Keratinocyte (primary cell): ENCODE data around the gene FAM219B. TPM values are rescaled to one million over a fixed set of nuclear protein-coding genes. Genes with fewer than 3 reads are reported as not detected.
A peak's percentile ranks its signal among the peaks of the same experiment; 100 is the strongest.

Experiments
- DNase-seq: peaks from one replicate; pipeline ENCODE4 v3.0.0-alpha.2; 2011; ENCODE audit warnings: low read depth, missing footprints, low spot score
- FAIRE-seq: peaks from 2 replicates; lab custom pipeline; 2011; peaks lifted over from hg19 to GRCh38; lab: Jason Lieb, UNC
- H2AFZ ChIP-seq: 2 replicates; pipeline ENCODE4 v1.6.0; 2012; ENCODE audit warnings: low read length, control low read depth, inconsistent platforms; ENCODE audit not compliant: control insufficient read depth
- H3K27ac ChIP-seq: 2 replicates; pipeline ENCODE4 v1.5.1; 2011; ENCODE audit warnings: low read length; ENCODE audit not compliant: control insufficient read depth, insufficient read depth
- H3K27me3 ChIP-seq: 3 replicates; pipeline ENCODE4 v1.6.0; 2011; ENCODE audit warnings: low read length; ENCODE audit not compliant: control insufficient read depth, insufficient read depth; ENCODE audit errors: extremely low read depth
- H3K36me3 ChIP-seq, 2 experiments: 2 replicates in 1 of 2; 3 replicates in 1 of 2; pipeline ENCODE4 v1.5.1; 2011; ENCODE audit warnings: low read length in 2 of 2, mild to moderate bottlenecking in 1 of 2; ENCODE audit not compliant: control insufficient read depth in 2 of 2, insufficient read depth in 2 of 2; ENCODE audit errors: extremely low read depth in 1 of 2
- H3K4me1 ChIP-seq: 3 replicates; pipeline ENCODE4 v1.5.1; 2011; ENCODE audit warnings: low read length; ENCODE audit not compliant: control insufficient read depth, insufficient read depth; ENCODE audit errors: extremely low read depth
- H3K4me2 ChIP-seq: 3 replicates; pipeline ENCODE4 v1.6.0; 2011; ENCODE audit warnings: low read depth, low read length; ENCODE audit not compliant: control insufficient read depth, insufficient read depth; ENCODE audit errors: extremely low read depth
- H3K4me3 ChIP-seq, 3 experiments: fragments of 200-600 bp in 1 of 3; sonication (generic) in 1 of 3; 2 replicates in 2 of 3; 3 replicates in 1 of 3; pipeline ENCODE4 v1.5.1; 2011 to 2016; ENCODE audit warnings: low read length in 3 of 3, mild to moderate bottlenecking in 3 of 3, control low read depth in 2 of 3, inconsistent platforms in 1 of 3, low read depth in 1 of 3, mixed read lengths in 1 of 3, mixed run types in 1 of 3, moderate library complexity in 1 of 3; ENCODE audit not compliant: control insufficient read depth in 2 of 3, insufficient read depth in 2 of 3; ENCODE audit errors: extremely low read depth in 1 of 3
- H3K79me2 ChIP-seq: 2 replicates; pipeline ENCODE4 v1.6.0; 2012; ENCODE audit warnings: low read length; ENCODE audit not compliant: control insufficient read depth, insufficient read depth
- H3K9ac ChIP-seq: 3 replicates; pipeline ENCODE4 v1.6.0; 2011; ENCODE audit warnings: low read length; ENCODE audit not compliant: control insufficient read depth, insufficient read depth; ENCODE audit errors: extremely low read depth
- H3K9me1 ChIP-seq: 3 replicates; pipeline ENCODE4 v1.6.0; 2011; ENCODE audit warnings: low read length; ENCODE audit not compliant: control insufficient read depth, insufficient read depth; ENCODE audit errors: extremely low read depth
- H3K9me3 ChIP-seq: 2 replicates; pipeline ENCODE4 v1.5.1; 2012; ENCODE audit warnings: low read depth, low read length; ENCODE audit not compliant: control insufficient read depth
- H4K20me1 ChIP-seq: 3 replicates; pipeline ENCODE4 v1.6.0; 2011; ENCODE audit warnings: low read length; ENCODE audit not compliant: control insufficient read depth, insufficient read depth; ENCODE audit errors: extremely low read depth
- CTCF ChIP-seq, 3 experiments: IDR thresholded peaks in 1 of 3; conservative IDR thresholded peaks in 1 of 3; optimal IDR thresholded peaks in 1 of 3; 2 replicates in 2 of 3; 3 replicates in 1 of 3; pipeline versions ENCODE3 to v1.5.1; 2011; ENCODE audit warnings: low read length in 3 of 3, mild to moderate bottlenecking in 3 of 3, moderate library complexity in 2 of 3, control low read depth in 1 of 3, inconsistent platforms in 1 of 3; ENCODE audit not compliant: insufficient read depth in 2 of 3; ENCODE audit errors: extremely low read depth in 1 of 3
- EZH2 ChIP-seq: IDR thresholded peaks from one replicate; pipeline ENCODE4 v1.6.1; 2012; ENCODE audit warnings: inconsistent platforms, mild to moderate bottlenecking, low read length, moderate library complexity
- dilution Hi-C: fragments of 300-500 bp; cut with MboI; formaldehyde crosslinking; loops from one replicate; pipeline ENCODE4 v1.7.0; 2020; ENCODE audit warnings: low sequenced_read_pairs; ENCODE audit not compliant: extremely low pct_ligation_motif_present
- polyA plus RNA-seq, 5 experiments: library from polyadenylated mRNA; depleted of rRNA in 3 of 5; stranded (reverse) in 3 of 5; stranded (forward) in 1 of 5; unstranded in 1 of 5; fragments of >200 nt; gene quantifications; 1 replicate in 1 of 5; 2 replicates in 3 of 5; 3 replicates in 1 of 5; pipeline versions ENCODE4 v1.2.1 to v1.2.3, GENCODE V29; 2011 to 2012; ENCODE audit warnings: missing spikeins in 2 of 5, low read depth in 1 of 5, low replicate concordance in 1 of 5

The FAM219B gene
- polyA plus RNA-seq, 1 donor (not counting 4 experiments of a cell fraction or from before 2014, with no cell fraction given) = 45.4 TPM

- no peak overlapping the region for H3K9ac ChIP-seq
- H2AFZ ChIP-seq = no peak overlapping the region
- H3K9me1 ChIP-seq = no peaks in the 10 kb centered on the region
- H3K4me3 ChIP-seq = no peak overlapping the region
- H3K36me3 ChIP-seq = peaks cover 6 to 10% of the 10 kb centered on the region in 2 experiments
- FAIRE-seq (no peak), DNase-seq (no peak)
- H4K20me1 ChIP-seq = no peaks in the 10 kb centered on the region
- H3K79me2 ChIP-seq = peaks cover 6% of the 10 kb centered on the region
- TF ChIP-seq EZH2 (no peak), CTCF (optimal IDR thresholded peaks at IDR 0.05 in 1 of 3, IDR thresholded peaks at IDR 0.05 in 1 of 3, conservative IDR thresholded peaks at IDR 0.05 in 1 of 3; ENCODE audit: extremely low read depth in 1 of 3, insufficient read depth in 2 of 3, low read length in 3 of 3) (no peak)
- no peak overlapping the region for H3K27ac ChIP-seq
- no peaks in the 10 kb centered on the region for H3K9me3 ChIP-seq
- H3K4me1 ChIP-seq = peaks cover 24% of the 10 kb centered on the region
- dilution Hi-C loops = no loop called here
- no peak overlapping the region for H3K4me2 ChIP-seq
- no peaks in the 10 kb centered on the region for H3K27me3 ChIP-seq
These were observed 15.2 kb downstream of the FAM219B start for GRCh38 chr15:74891469-74891868.

- H3K9me1 ChIP-seq = no peaks in the 10 kb centered on the region
- no peak overlapping the region for H2AFZ ChIP-seq
- H4K20me1 ChIP-seq = no peaks in the 10 kb centered on the region
- no peaks in the 10 kb centered on the region for H3K9me3 ChIP-seq
- no peaks in the 10 kb centered on the region for H3K27me3 ChIP-seq
- peak overlapping the region; percentile 90 for H3K4me2 ChIP-seq
- peaks cover 2 to 6% of the 10 kb centered on the region in 2 experiments for H3K36me3 ChIP-seq
- peak overlapping the region; percentile 74 for H3K27ac ChIP-seq
- peak overlapping the region; percentile 82 to 95 (median 89) for H3K4me3 ChIP-seq
- peaks cover 6% of the 10 kb centered on the region for H3K79me2 ChIP-seq
- H3K4me1 ChIP-seq = peaks cover 24% of the 10 kb centered on the region
- H3K9ac ChIP-seq = peak overlapping the region; percentile 89
- dilution Hi-C loops = no loop called here
- FAIRE-seq (no peak), DNase-seq (no peak)
- TF ChIP-seq CTCF (optimal IDR thresholded peaks at IDR 0.05 in 1 of 3, IDR thresholded peaks at IDR 0.05 in 1 of 3, conservative IDR thresholded peaks at IDR 0.05 in 1 of 3; ENCODE audit: extremely low read depth in 1 of 3, insufficient read depth in 2 of 3, low read length in 3 of 3) = no peak
- TF ChIP-seq EZH2 = no peak
These were observed 16.0 kb downstream of the FAM219B start for GRCh38 chr15:74890665-74890960.
